Vagina (tissue), 2 donors: ENCODE measurements around the gene SDHAF1. TPM values are rescaled to one million over a fixed set of nuclear protein-coding genes. Genes with fewer than 3 reads are reported as not detected.

Experiments
- DNase-seq, 2 donors: peaks; one replicate each; pipeline ENCODE4 v3.0.0-alpha.2; 2017; ENCODE audit errors: extremely low spot score in 2 of 2
- H3K27ac ChIP-seq: fragments of 200-600 bp; sonication (generic); one replicate; pipeline ENCODE4 v1.5.1; 2019
- H3K27me3 ChIP-seq: fragments of 200-600 bp; sonication (generic); one replicate; pipeline ENCODE4 v1.5.1; 2019
- H3K36me3 ChIP-seq, 2 donors: fragments of 200-600 bp; sonication (generic); one replicate each; pipeline ENCODE4 v1.5.1; 2017 to 2019
- H3K4me1 ChIP-seq: fragments of 200-600 bp; sonication (generic); one replicate; pipeline ENCODE4 v1.5.1; 2019
- H3K4me3 ChIP-seq, 2 donors: fragments of 200-600 bp; sonication (generic); 1 replicate in 1 of 2; 2 replicates in 1 of 2; pipeline ENCODE4 v1.5.1; 2016 to 2019
- H3K9me3 ChIP-seq: fragments of 200-600 bp; sonication (generic); one replicate; pipeline ENCODE4 v1.5.1; 2019
- CTCF ChIP-seq, 3 experiments: fragments of 450-650 bp in 2 of 3; fragments of 200-600 bp in 1 of 3; sonication (generic) in 1 of 3; IDR thresholded peaks; one replicate each; pipeline ENCODE4 v1.5.1; 2017 to 2019; ENCODE audit warnings: antibody characterized with exemption in 3 of 3, mild to moderate bottlenecking in 2 of 3, moderate library complexity in 2 of 3
- POLR2A ChIP-seq, 2 donors: fragments of 450-650 bp; IDR thresholded peaks; one replicate each; pipeline ENCODE4 v1.6.1; 2017; ENCODE audit warnings: antibody characterized with exemption in 2 of 2, mild to moderate bottlenecking in 2 of 2, moderate library complexity in 2 of 2
- POLR2AphosphoS5 ChIP-seq, 2 donors: sonication (generic); formaldehyde crosslinking; IDR thresholded peaks; one replicate each; pipeline ENCODE4 v1.9.0; 2017; ENCODE audit warnings: antibody characterized with exemption in 2 of 2, mild to moderate bottlenecking in 2 of 2, low read depth in 1 of 2; ENCODE audit not compliant: insufficient read depth in 1 of 2
- intact Hi-C: fragments of 100-400 bp; cut with DNase I; formaldehyde crosslinking; loops from one replicate; pipeline ENCODE4 v1.15.1; 2023
- total RNA-seq: library from RNA; depleted of rRNA; stranded (reverse); fragments of >200 nt; gene quantifications from one replicate; pipeline ENCODE4 v1.2.3, GENCODE V29; 2016

The SDHAF1 gene
- total RNA-seq, 1 donor from 2014 or later: 46.9 TPM

- H3K27ac ChIP-seq: no peak overlapping the region
Measured at GRCh38 chr19:36023432-36023831, 28.4 kb downstream of the SDHAF1 start.

DNA sequence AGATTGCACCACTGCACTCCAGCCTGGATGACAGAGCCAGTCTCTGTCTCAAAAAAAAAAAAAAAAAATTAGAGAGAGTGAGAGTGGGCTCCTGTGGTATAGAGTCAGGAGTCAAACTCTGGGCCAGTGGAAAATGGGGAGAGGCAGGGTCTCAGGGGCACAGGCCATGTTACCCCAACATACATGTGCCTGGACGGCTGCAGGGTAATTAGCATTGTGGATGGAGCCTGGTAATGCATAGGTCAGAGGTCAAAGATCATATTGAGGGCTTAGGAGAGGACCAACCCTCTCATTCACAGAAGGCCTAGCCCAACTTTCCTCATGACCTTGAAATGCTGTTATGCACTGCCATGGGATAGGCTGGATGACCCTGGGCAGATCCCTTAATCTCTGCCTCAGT lies 30.6 kb downstream of the SDHAF1 start:
- Histone ChIP-seq H3K36me3 (peaks cover 0 to 31% of the 10 kb centered on the region in 2 donors), H3K27me3 (no peaks in the 10 kb centered on the region), H3K4me1 (no peaks in the 10 kb centered on the region), H3K27ac (no peak overlapping the region), H3K9me3 (no peaks in the 10 kb centered on the region), H3K4me3 (no peak overlapping the region)
- TF ChIP-seq POLR2AphosphoS5 (IDR thresholded peaks at IDR 0.05; ENCODE audit: insufficient read depth in 1 of 2, low read depth in 1 of 2) (no peak), POLR2A (IDR thresholded peaks at IDR 0.05) (no peak), CTCF (IDR thresholded peaks at IDR 0.05) (no peak)
- intact Hi-C loops: no loop called here
- DNase-seq: no peak

More at GRCh38 chr19:36023432-36023831, 28.4 kb downstream of the SDHAF1 start:
- H3K9me3 ChIP-seq: no peaks in the 10 kb centered on the region
- DNase-seq: no peak
- TF ChIP-seq CTCF (IDR thresholded peaks at IDR 0.05) (no peak), POLR2A (IDR thresholded peaks at IDR 0.05) (no peak)
- H3K4me3 ChIP-seq: no peak overlapping the region
- H3K36me3 ChIP-seq: peaks cover 0 to 38% of the 10 kb centered on the region in 2 donors
- H3K4me1 ChIP-seq: no peaks in the 10 kb centered on the region
- intact Hi-C loops: no loop called here
- no peaks in the 10 kb centered on the region for H3K27me3 ChIP-seq

- no peak overlapping the region for H3K4me3 ChIP-seq
- TF ChIP-seq POLR2AphosphoS5 (IDR thresholded peaks at IDR 0.05; ENCODE audit: insufficient read depth in 1 of 2, low read depth in 1 of 2) (no peak), POLR2A (IDR thresholded peaks at IDR 0.05) (no peak), CTCF (IDR thresholded peaks at IDR 0.05) (no peak)
- no peak for DNase-seq
- no peak overlapping the region for H3K27ac ChIP-seq
- H3K36me3 ChIP-seq: peaks cover 0 to 31% of the 10 kb centered on the region in 2 donors
- H3K9me3 ChIP-seq: no peaks in the 10 kb centered on the region
- H3K4me1 ChIP-seq: no peaks in the 10 kb centered on the region
- intact Hi-C loops: no loop called here
- no peaks in the 10 kb centered on the region for H3K27me3 ChIP-seq
Measured at GRCh38 chr19:36026091-36026876, 31.3 kb downstream of the SDHAF1 start.

DNA sequence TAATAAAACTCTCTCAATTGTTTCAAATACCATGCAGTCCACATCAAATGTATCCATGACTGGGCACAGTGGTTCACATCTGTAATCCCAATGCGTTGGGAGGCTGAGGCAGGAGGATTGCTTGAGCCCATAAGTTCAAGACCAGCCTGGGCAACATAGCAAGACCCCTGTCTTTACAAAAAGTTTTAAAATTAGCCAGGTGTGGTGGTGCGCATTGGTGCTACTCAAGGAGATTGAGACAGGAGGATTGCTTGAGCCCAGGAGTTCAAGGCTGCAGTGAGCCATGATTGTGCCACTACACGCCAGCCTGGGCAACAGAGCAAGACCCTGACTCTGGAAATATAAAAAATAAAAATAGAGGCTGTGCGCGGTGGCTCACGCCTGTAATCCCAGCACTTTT lies 32.7 kb downstream of the SDHAF1 start:
- H3K36me3 ChIP-seq: peaks cover 0 to 25% of the 10 kb centered on the region in 2 donors
- TF ChIP-seq CTCF (IDR thresholded peaks at IDR 0.05): no peak
- no peak for TF ChIP-seq POLR2AphosphoS5 (IDR thresholded peaks at IDR 0.05; ENCODE audit: insufficient read depth in 1 of 2, low read depth in 1 of 2)
- TF ChIP-seq POLR2A (IDR thresholded peaks at IDR 0.05): no peak
- H3K27ac ChIP-seq: no peak overlapping the region

DNA sequence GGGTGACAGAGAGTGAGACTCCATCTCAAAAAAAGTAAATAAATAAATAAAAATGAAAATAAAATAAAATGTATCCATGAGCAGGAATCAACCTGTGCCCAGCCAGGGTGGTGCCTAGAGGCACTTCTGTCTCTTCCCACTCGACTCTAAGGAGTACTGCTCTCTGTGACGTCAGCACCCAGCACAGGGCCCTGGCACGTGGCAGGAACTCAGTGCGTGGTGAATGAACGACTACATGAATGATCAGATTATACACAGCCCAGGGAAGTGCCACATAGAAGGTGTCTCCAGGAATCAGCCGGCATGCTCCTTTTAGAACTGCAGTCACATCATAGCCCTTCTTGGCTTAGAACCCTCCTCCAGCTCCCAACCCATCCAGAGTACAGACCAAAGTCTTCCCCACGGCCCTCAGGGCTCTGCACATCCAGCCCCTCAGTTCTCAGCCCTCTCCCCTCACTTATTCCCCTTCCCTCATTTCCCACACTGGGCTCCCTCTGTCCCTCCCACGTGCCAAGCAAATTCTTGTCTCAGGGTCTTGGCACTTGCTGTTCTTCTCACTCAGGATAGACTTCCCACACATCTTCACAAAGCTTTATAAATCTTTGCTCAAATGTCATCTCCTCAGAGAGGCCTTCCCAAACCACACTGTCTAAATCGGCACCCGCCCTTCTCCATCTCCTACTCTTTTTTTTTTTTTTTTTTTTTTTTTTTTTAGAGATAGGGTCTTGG lies 33.5 kb downstream of the SDHAF1 start:
- Histone ChIP-seq H3K27ac (no peak overlapping the region), H3K27me3 (no peaks in the 10 kb centered on the region), H3K36me3 (peaks cover 0 to 18% of the 10 kb centered on the region in 2 donors), H3K4me1 (peaks cover 15% of the 10 kb centered on the region), H3K9me3 (no peaks in the 10 kb centered on the region), H3K4me3 (no peak overlapping the region)
- DNase-seq: no peak
- intact Hi-C loops: no loop called here
- TF ChIP-seq CTCF (IDR thresholded peaks at IDR 0.05): no peak
- no peak for TF ChIP-seq POLR2A (IDR thresholded peaks at IDR 0.05)

More for the DNA sequence above, 32.7 kb downstream of the SDHAF1 start:
- Histone ChIP-seq H3K9me3 (no peaks in the 10 kb centered on the region), H3K27me3 (no peaks in the 10 kb centered on the region), H3K4me1 (peaks cover 14% of the 10 kb centered on the region), H3K4me3 (no peak overlapping the region)
- no peak for DNase-seq
- intact Hi-C loops: no loop called here
